SHP77 treated with DMSO at 0.1 percent for 48 hours (cell line): ENCODE results near the gene FAM131C.
"Not testable (repeated sequence)": the region's sequence is repeated elsewhere in the genome, so short reads cannot be mapped to it uniquely, and the experiment has no call there.

Experiments used
- DNase-seq: peaks from one replicate; lab custom pipeline; 2025; lab: John Stamatoyannopoulos, UW

The FAM131C gene

DNA sequence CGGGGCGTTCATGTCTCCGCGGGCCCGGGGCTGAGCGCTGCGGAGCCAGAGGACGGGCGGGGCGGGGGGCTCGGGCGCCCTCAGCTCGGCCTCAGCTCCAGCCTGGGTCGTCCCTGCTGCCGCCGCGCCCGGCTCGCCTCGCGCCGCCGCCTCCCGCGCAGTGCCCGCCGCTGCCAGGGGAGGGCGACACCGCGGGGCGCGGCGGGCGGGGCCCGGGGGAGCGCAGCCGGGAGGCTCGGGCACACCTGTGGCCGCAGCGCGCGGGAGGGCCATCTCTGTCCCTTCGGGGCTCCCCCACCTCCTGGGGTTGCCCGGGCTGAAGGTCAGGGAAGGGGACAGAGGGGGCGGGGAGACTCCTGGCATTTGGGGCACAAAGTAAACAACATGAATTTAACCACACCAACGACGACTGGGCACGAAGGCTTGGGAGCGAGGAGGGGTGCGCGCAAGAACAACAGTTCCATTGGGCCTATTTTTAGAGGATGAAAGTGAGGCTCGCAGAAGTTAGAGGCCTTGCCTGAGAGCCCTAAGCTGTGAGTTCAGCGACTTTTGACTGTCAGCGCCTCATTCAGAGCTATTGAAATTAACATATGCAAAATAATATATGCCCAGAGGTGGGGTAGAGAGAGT, at the start of gene FAM131C:
TSS of gene FAM131C (minus strand) at position 162 of the 630 bp plus-strand sequence. CDS start 209 bp downstream, outside the sequence.
- no peak for DNase-seq

DNA sequence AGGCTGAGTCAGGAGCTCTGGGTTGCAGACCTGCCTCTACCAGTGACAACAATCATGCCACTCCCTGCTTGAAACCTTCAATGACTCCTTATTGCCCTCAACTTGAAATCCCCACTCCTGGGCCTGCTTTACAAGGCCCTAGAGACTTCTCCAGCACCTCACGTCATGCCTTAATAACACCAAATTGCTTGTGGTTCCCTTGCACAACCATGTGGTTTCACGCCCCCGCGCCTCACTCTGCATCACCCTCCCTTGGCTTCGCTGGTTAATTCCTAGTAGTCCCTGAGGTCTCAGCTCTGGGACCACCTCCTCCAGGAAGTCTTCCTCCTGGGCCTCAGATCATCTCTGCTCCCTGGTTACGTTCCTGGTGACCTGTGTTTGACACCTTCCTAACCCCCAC, 49.5 kb upstream of the FAM131C start:
- no peak for DNase-seq

DNA sequence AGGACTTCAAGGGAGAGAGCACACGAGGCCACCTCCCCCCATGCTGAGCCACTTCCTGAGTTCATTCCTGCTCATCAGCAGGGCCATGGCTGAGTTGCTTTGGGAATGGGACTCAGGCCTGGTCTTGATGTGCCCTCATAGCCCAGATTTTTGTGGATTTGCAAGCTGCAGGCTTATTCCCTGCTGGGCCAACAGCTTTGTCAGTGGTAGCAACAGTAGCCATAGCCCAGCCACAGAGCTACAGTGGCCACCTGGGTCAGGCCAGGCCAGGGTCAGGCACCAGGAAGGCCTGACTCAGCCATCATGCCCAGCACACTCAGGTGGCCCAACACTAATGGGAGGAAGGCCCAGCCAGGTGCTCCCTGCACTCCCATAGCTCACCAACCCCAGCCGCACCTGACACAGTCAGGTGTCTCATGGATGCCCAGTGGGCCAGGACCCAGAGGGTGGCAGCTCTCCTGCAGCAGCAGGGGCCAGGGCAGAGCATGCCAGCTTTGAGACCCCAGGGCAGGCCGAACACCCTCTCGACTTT, 49.0 kb upstream of the FAM131C start:
- no peak for DNase-seq

DNA sequence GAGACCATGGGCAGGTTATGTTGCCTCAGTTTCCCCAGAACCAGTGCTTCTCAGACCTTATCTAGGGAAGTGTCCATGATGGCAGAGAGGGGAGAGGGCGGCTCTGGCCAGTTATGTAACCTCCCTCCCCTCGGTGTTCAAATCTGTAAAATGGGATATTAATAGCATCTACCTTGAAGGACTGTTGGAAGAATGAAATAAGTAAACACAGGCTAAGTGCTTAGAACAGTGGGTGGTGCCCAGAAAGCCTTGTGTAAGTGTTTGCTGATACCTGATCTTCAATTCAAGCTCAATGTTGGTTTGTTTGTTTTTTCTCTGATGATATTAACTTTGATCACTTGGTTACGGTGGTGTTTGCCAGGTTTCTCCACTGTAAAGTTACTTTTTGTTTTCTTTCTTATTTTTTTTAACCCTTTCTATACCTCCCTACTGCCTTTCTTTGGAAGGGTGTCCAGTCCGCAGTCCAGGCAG, 47.5 kb upstream of the FAM131C start:
- DNase-seq = no peak

- DNase-seq = no peak
Measured at GRCh38 chr1:16120407-16120806, 47.0 kb upstream of the FAM131C start.

- no peak for DNase-seq
Measured at GRCh38 chr1:16119926-16120325, 46.5 kb upstream of the FAM131C start.

- DNase-seq = no peak
Measured at GRCh38 chr1:16119504-16119903, 46.1 kb upstream of the FAM131C start.

DNA sequence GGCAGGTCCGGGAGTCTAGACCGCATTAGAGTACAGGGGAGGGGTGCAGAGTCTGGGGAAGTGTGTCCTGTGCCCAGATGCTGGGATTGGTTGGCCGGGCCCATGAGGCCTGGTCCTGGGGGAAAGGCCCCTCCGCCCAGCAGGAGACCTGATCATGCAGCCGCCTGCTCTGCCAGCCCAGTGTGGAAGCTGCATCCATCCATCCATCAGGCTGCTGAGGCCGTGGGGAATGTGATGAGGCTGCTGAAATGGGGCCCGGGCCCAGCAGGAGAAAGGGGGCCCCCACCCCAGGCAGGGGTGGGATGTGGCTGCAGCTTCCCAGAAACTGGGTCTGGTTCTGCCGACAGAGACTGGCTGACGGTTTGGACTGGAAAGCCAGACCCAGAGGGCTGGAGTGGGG, 45.3 kb upstream of the FAM131C start:
- no peak for DNase-seq

DNA sequence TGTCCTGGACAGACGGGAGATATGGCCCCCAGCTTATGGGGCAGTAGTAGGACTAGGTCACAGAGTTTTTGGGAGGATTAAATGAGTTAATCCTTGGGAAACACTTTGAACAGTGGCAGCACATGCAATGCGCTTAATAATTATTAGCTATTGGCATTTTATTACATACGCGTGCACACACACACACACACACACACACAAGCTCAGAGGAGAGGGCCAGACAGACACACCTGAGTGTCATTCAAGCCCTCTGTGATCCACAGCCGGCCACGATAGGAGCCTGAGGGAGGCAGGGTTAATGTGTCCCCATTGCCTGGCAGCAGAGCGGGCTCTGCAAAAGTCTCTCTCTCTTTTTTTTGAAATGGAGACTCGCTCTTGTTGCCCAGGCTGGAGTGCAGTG, 44.5 kb upstream of the FAM131C start:
- no peak for DNase-seq

DNA sequence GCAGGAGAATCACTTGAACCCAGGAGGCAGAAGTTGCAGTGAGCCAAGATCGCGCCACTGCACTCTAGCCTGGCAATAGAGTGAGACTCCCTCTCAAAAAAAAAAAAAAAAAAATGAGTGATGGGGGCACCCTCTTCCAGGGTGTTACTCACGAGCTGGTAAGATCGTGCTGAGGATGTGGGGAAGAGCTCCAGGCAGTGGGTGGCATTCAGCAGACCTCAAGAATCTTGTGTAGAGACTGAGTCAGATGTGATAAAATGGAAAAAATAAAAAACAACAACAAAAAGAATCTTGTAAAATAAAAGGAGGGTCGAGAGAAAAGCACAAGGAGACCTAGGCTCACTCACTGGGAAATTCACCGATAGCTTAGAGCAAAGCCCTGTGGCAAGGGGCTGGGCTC, 43.9 kb upstream of the FAM131C start:
- DNase-seq = no peak

GRCh38 chr1:16116625-16117024, 43.2 kb upstream of the FAM131C start:
- no peak for DNase-seq

- DNase-seq = no peak
Measured at GRCh38 chr1:16116002-16116401, 42.6 kb upstream of the FAM131C start.

- no peak for DNase-seq
Measured at GRCh38 chr1:16115468-16115983, 42.1 kb upstream of the FAM131C start.

GRCh38 chr1:16114527-16115467, 41.3 kb upstream of the FAM131C start:
- DNase-seq = no peak

GRCh38 chr1:16112596-16113555, 39.4 kb upstream of the FAM131C start:
- DNase-seq = no peak

- no peak for DNase-seq
Measured at GRCh38 chr1:16111771-16112595, 38.5 kb upstream of the FAM131C start.

GRCh38 chr1:16110884-16111283, 37.4 kb upstream of the FAM131C start:
- no peak for DNase-seq

GRCh38 chr1:16110456-16110855, 37.0 kb upstream of the FAM131C start:
- no peak for DNase-seq

DNA sequence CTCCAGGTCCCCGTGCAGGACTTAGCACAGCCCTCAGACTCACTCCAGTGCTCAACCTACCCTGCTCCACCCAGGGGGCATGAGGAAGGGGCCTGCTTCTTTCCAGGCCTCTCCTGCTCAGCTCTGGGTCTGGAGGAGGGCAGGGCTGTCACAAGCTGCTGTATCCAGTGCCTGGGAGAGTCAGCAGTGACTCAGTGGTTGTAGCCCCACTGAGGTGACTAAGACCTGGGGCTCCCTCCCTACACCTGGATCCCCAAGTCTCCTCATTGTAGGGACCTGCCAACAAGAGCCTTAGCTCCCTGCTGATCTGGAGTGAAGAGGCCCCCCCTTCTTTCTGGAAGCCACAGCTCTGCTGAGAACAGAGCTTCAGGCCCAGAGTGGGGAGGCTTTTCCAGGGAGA, 36.1 kb upstream of the FAM131C start:
- DNase-seq = no peak

DNA sequence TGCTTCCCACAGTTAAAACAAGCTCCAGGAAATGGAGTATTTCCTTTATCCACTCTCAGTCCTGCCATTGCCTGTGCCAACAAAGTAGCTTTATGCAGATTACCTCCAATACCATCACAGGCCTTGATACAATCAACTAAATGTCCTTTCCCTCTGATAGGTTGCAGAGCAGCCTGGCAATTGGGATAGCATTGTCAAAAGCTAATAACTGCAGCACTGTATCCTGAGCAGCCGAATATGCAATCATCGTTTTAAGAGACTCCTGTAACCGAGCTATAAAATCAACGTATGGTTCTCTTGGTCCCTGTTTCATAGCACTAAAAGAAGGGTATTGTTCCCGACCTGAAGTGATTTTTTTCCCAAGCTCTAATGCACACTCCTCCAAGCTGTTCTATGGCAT, 33.6 kb upstream of the FAM131C start:
- DNase-seq = not testable (repeated sequence)

DNA sequence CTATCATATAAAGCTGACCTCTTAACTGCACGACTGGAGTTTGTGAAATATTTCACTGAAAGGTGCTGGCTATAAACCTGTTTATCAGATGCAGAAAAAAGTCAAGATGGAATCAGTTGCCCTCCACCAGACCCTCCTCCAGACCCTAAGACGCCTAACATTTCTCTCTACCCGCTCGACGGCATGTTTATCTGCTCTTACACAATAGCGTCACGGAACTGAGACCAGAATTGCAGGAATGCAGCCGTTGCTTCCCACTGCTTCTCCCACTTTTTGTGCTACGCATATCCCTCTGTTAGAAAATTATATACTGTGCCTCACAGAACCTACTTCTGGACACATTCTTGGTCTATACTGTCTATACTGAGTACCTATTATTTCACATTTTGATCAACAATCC, 28.2 kb upstream of the FAM131C start:
- no peak for DNase-seq
